HepG2 (cell line): ENCODE results near the gene NELFCD. TPM values are rescaled to one million over a fixed set of nuclear protein-coding genes. Genes with fewer than 3 reads are reported as not detected.

Experiments used
- ATF6 ChIP-seq: sonication (generic); formaldehyde crosslinking; conservative IDR thresholded peaks from 2 replicates; pipeline ENCODE4 v1.4.0; 2020; ENCODE audit warnings: missing genetic modification reagents
- DR1 ChIP-seq: sonication (generic); formaldehyde crosslinking; IDR thresholded peaks from 2 replicates; pipeline ENCODE4 v1.8.0; 2021; ENCODE audit warnings: mild to moderate bottlenecking, missing genetic modification reagents, inconsistent platforms
- MATR3 ChIP-seq: sonication (generic); formaldehyde crosslinking; IDR thresholded peaks from 2 replicates; pipeline ENCODE4 v1.4.0; 2020; ENCODE audit warnings: missing genetic modification reagents
- MBNL3 ChIP-seq: fragments of 250-450 bp; sonication (Bioruptor Pico); conservative IDR thresholded peaks from 2 replicates; pipeline ENCODE4 v1.8.0; 2022; ENCODE audit warnings: mild to moderate bottlenecking, inconsistent platforms
- NR2F1 ChIP-seq, 2 experiments: fragments of 450-650 bp in 1 of 2; formaldehyde crosslinking in 1 of 2; IDR thresholded peaks; 2 replicates each; pipeline versions ENCODE4 v1.5.0 to v1.6.1; 2016 to 2020; ENCODE audit warnings: mild to moderate bottlenecking in 1 of 2, missing compliant biosample characterization in 1 of 2, missing genetic modification reagents in 1 of 2, moderate library complexity in 1 of 2
- POLR2AphosphoS5 ChIP-seq: IDR thresholded peaks from 2 replicates; pipeline ENCODE4 v1.6.1; 2012; ENCODE audit warnings: low read depth, low read length
- SMYD3 ChIP-seq: sonication (generic); formaldehyde crosslinking; IDR thresholded peaks from 2 replicates; pipeline ENCODE4 v1.8.1; 2023; ENCODE audit warnings: mild to moderate bottlenecking, missing genetic modification reagents
- TOE1 ChIP-seq: sonication (generic); formaldehyde crosslinking; IDR thresholded peaks from 2 replicates; pipeline ENCODE4 v1.4.0; 2020; ENCODE audit warnings: mild to moderate bottlenecking, missing genetic modification reagents
- ZBED4 ChIP-seq: sonication (generic); formaldehyde crosslinking; IDR thresholded peaks from 2 replicates; pipeline ENCODE4 v1.4.0; 2020; ENCODE audit warnings: missing genetic modification reagents, borderline replicate concordance
- ZMYM2 ChIP-seq: sonication (generic); formaldehyde crosslinking; IDR thresholded peaks from 2 replicates; pipeline ENCODE4 v1.8.0; 2022; ENCODE audit warnings: mild to moderate bottlenecking, missing genetic modification reagents
- ZMYM4 ChIP-seq: sonication (generic); formaldehyde crosslinking; IDR thresholded peaks from 2 replicates; pipeline ENCODE4 v1.8.1; 2023; ENCODE audit warnings: mild to moderate bottlenecking, missing genetic modification reagents
- ZNF101 ChIP-seq: sonication (generic); formaldehyde crosslinking; IDR thresholded peaks from 2 replicates; pipeline ENCODE4 v1.4.0; 2020; ENCODE audit warnings: mild to moderate bottlenecking, low read depth, missing genetic modification reagents, borderline replicate concordance
- ZNF17 ChIP-seq: sonication (generic); formaldehyde crosslinking; IDR thresholded peaks from 2 replicates; pipeline ENCODE4 v1.5.0; 2020; ENCODE audit warnings: mild to moderate bottlenecking, missing genetic modification reagents
- ZNF235 ChIP-seq: sonication (generic); formaldehyde crosslinking; IDR thresholded peaks from 2 replicates; pipeline ENCODE4 v1.8.1; 2023; ENCODE audit warnings: mild to moderate bottlenecking, missing genetic modification reagents, borderline replicate concordance
- ZNF281 ChIP-seq: sonication (generic); formaldehyde crosslinking; IDR thresholded peaks from 2 replicates; pipeline ENCODE4 v1.4.0; 2020; ENCODE audit warnings: missing genetic modification reagents, borderline replicate concordance
- ZNF317 ChIP-seq: sonication (generic); formaldehyde crosslinking; IDR thresholded peaks from 2 replicates; pipeline ENCODE4 v1.5.0; 2020; ENCODE audit warnings: mild to moderate bottlenecking, missing genetic modification reagents
- ZNF33A ChIP-seq: sonication (generic); formaldehyde crosslinking; IDR thresholded peaks from 2 replicates; pipeline ENCODE4 v1.5.1; 2020; ENCODE audit warnings: missing genetic modification reagents, mild to moderate bottlenecking, moderate library complexity, borderline replicate concordance
- ZNF616 ChIP-seq: sonication (generic); formaldehyde crosslinking; IDR thresholded peaks from 2 replicates; pipeline ENCODE4 v1.5.0; 2020; ENCODE audit warnings: low read depth, mild to moderate bottlenecking, missing genetic modification reagents
- ZNF7 ChIP-seq: IDR thresholded peaks from 2 replicates; pipeline ENCODE4 v1.6.1; 2016; ENCODE audit warnings: missing biosample characterization, missing genetic modification reagents
- ZNF777 ChIP-seq: sonication (generic); formaldehyde crosslinking; IDR thresholded peaks from 2 replicates; pipeline ENCODE4 v1.4.0; 2020; ENCODE audit warnings: missing genetic modification reagents
- polyA plus RNA-seq, 8 experiments: library from polyadenylated mRNA; depleted of rRNA in 3 of 8; stranded (reverse) in 7 of 8; unstranded in 1 of 8; fragments of >200 nt; fragmentation: Illumina TruSeq in 4 of 8; extraction: Trizol in 4 of 8; gene quantifications; 2 replicates each; pipeline versions ENCODE4 v1.2.1 to v1.2.3, GENCODE V29; 2011 to 2016; ENCODE audit warnings: low read depth in 4 of 8, missing spikeins in 1 of 8, mixed read lengths in 1 of 8; ENCODE audit not compliant: insufficient read depth in 1 of 8
- total RNA-seq, 5 experiments: library from RNA; depleted of rRNA; stranded (reverse); fragments of >200 nt; fragmentation: Illumina TruSeq; extraction: Trizol; gene quantifications; 2 replicates each; pipeline ENCODE4 v1.2.3, GENCODE V29; 2016; ENCODE audit warnings: low read depth in 1 of 5

Gene NELFCD
- total and polyA plus RNA-seq, 2 of the 13 experiments (the other 11 are each of a cell fraction or from before 2014, with no cell fraction given), result 159 to 203 TPM

- no peak for TF ChIP-seq ZNF777 (CRISPR knock-in tag)
- no peak; the same call in 1 of the 2 replicates for TF ChIP-seq ZNF101
- TF ChIP-seq ZNF616 (CRISPR knock-in tag), result peak; percentile 72; the same call in 1 of the 2 replicates
- no peak for TF ChIP-seq ZNF235 (CRISPR knock-in tag)
- TF ChIP-seq MATR3, result no peak
- TF ChIP-seq ZNF7 (CRISPR knock-in tag), result peak; percentile 81
- TF ChIP-seq ZNF281 (CRISPR knock-in tag), result peak; percentile 57; the same call in 1 of the 2 replicates
- TF ChIP-seq ZBED4 (CRISPR knock-in tag), result no peak
- TF ChIP-seq ATF6 (CRISPR knock-in tag), result 0 out of 2 replicates have a peak, but pooled peaks have one; percentile 30
- TF ChIP-seq ZNF17 (CRISPR knock-in tag), result no peak
- peak; percentile 72 for TF ChIP-seq ZMYM4 (CRISPR knock-in tag)
- TF ChIP-seq DR1 (CRISPR knock-in tag), result no peak
- no peak for TF ChIP-seq ZNF317
- peak; percentile 70; the same call in 1 of the 2 replicates for TF ChIP-seq ZMYM2 (CRISPR knock-in tag)
- TF ChIP-seq MBNL3 (CRISPR knock-in tag), result no peak
- TF ChIP-seq NR2F1 (CRISPR knock-in tag; IDR thresholded peaks at IDR 0.05), result no peak
- no peak for TF ChIP-seq POLR2AphosphoS5
- TF ChIP-seq ZNF33A (CRISPR knock-in tag), result no peak
- TF ChIP-seq SMYD3 (CRISPR knock-in tag), result peak; percentile 82; the same call in 1 of the 2 replicates
- peak; percentile 72; the same call in 1 of the 2 replicates for TF ChIP-seq TOE1 (CRISPR knock-in tag)
Observed at GRCh38 chr20:59015812-59016711, 35.0 kb downstream of the NELFCD start (continued).
